ENCODE data around the gene PXMP4. TPM values are rescaled to one million over a fixed set of nuclear protein-coding genes. Genes with fewer than 3 reads are reported as not detected.

The PXMP4 gene
- total RNA-seq, 1 donor from 2014 or later, result 3.5 TPM

- H3K36me3 ChIP-seq, result no peaks in the 10 kb centered on the region
- H3K36me3 Mint-ChIP-seq, result peaks cover 11% of the 10 kb centered on the region
- peak overlapping the region; percentile 87 for H3K27ac Mint-ChIP-seq
These were observed 12.3 kb upstream of the PXMP4 start for GRCh38 chr20:33732166-33732970.

DNA sequence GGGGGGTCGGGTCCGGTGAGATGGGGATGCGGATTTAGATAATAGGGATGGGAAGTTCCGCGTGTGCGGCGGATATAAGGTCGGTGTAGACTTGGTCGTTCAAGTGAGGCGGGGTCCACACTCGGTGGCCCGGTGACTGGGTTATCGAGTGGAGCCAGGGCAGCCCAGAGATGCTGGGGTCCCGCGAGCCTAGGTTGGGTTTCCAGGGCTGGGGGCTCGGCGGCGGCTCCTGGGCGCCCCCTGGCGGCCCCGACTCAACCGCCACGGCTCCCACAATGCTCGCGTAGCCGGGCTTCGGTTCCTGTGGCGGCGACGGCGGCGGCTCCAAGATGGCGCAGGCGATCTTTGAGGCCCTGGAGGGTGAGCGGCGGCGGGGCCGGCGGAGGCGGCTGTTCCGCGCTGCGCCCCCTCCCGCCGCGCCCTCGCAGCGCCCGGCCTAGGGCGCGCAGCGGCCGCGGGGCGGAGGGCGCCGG lies 11.6 kb upstream of the PXMP4 start, which contains the start of gene ZNF341:
Gene ZNF341, plus strand, starts transcription at position 304 of the 473 bp plus-strand sequence. Its CDS starts 26 bp downstream, at position 330.
- Histone ChIP-seq H3K27ac (peak within 1 kb of the TSS; percentile 61), H3K36me3 (no peaks in the 10 kb centered on the region), H2AFZ (replicated peaks) (peak within 1 kb of the TSS; percentile 96), H3K4me1 (peaks cover 10% of the 10 kb centered on the region), H3K79me2 (ENCODE audit: low read depth) (no peaks in the 10 kb centered on the region), H3K27me3 (no peaks in the 10 kb centered on the region), H3F3A (ENCODE audit: low read depth) (peaks cover 30% of the 10 kb centered on the region), H3K4me2 (peak within 1 kb of the TSS; percentile 91), H3K9me3 (ENCODE audit: low read depth) (peaks cover 5% of the 10 kb centered on the region), H3K9ac (no peak within 1 kb of the TSS), H4K20me1 (ENCODE audit: low read depth) (no peaks in the 10 kb centered on the region), H3K4me3 (peak within 1 kb of the TSS; percentile 43)
- Mint-ChIP-seq H3K4me3 (peak within 1 kb of the TSS; percentile 83), H3K9me3 (peaks cover 11% of the 10 kb centered on the region), H3K27ac (peak within 1 kb of the TSS; percentile 87), H3K4me1 (peaks cover 19% of the 10 kb centered on the region), H3K27me3 (ENCODE audit: insufficient read depth, low read depth) (peaks cover 9% of the 10 kb centered on the region), H3K36me3 (peaks cover 7% of the 10 kb centered on the region)
- DNase-seq (ENCODE audit: low spot score), result peak; percentile 97
- peak; percentile 85 for TF ChIP-seq CTCF (IDR thresholded peaks at IDR 0.05)
- TF ChIP-seq EZH2 (IDR thresholded peaks at IDR 0.05), result no peak

More at GRCh38 chr20:33732166-33732970, 12.3 kb upstream of the PXMP4 start:
- Mint-ChIP-seq H3K4me3 (peak overlapping the region; percentile 83), H3K27me3 (ENCODE audit: insufficient read depth, low read depth) (peaks cover 12% of the 10 kb centered on the region), H3K9me3 (peaks cover 16% of the 10 kb centered on the region), H3K4me1 (peaks cover 19% of the 10 kb centered on the region)
- TF ChIP-seq EZH2phosphoT487 (IDR thresholded peaks at IDR 0.05) (no peak), EZH2 (IDR thresholded peaks at IDR 0.05) (no peak), CTCF (IDR thresholded peaks at IDR 0.05) (no peak)
- peaks cover 30% of the 10 kb centered on the region for H3F3A ChIP-seq (ENCODE audit: low read depth)
- H3K4me1 ChIP-seq, result peaks cover 10% of the 10 kb centered on the region
- peak overlapping the region; percentile 74 for H2AFZ ChIP-seq (replicated peaks)
- no peaks in the 10 kb centered on the region for H3K79me2 ChIP-seq (ENCODE audit: low read depth)
- no peak for DNase-seq (ENCODE audit: low spot score)
- no peaks in the 10 kb centered on the region for H4K20me1 ChIP-seq (ENCODE audit: low read depth)
- H3K9ac ChIP-seq, result no peak overlapping the region
- H3K27me3 ChIP-seq, result no peaks in the 10 kb centered on the region
- H3K9me3 ChIP-seq (ENCODE audit: low read depth), result peaks cover 7% of the 10 kb centered on the region
- H3K4me2 ChIP-seq, result peak overlapping the region; percentile 91
- H3K27ac ChIP-seq, result peak overlapping the region; percentile 61
- peak overlapping the region; percentile 43 for H3K4me3 ChIP-seq

DNA sequence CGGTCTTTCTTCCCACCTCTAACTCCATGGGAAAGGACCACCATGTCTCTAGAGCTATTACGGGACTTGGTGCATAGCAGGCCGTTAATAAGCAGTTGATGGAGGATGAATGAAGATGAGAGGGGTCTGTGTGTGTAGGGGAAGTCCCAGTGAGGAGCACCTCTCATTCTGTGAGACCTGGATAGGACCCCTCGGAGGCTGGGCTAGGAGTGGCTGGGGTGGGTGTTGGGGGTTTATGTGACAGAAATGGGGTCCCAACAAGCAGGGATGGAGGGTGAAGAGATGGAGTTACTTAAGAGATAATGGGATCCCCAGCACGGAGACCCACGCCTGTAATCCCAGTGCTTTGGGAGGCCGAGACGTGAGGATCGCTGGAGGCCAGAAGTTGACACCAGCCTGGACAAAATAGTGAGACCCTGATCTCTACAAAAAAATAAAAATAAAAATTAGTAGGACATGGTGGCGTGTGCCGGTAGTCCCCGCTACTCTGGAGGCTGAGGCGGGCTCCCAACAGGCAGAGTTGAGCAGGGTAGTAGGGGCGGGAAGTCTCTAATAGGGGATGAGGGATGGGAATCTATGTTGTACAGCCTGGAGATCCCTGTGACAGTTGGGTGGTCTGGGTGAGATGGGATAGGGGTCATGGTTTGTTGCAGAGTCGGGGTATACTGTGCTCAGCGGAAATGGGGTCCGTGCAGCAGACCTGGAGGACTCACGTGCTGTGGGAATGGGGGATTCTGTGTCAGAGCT lies 11.0 kb upstream of the PXMP4 start:
- no peaks in the 10 kb centered on the region for H4K20me1 ChIP-seq (ENCODE audit: low read depth)
- H3K9me3 ChIP-seq (ENCODE audit: low read depth), result no peaks in the 10 kb centered on the region
- H3F3A ChIP-seq (ENCODE audit: low read depth), result peaks cover 30% of the 10 kb centered on the region
- peaks cover 10% of the 10 kb centered on the region for H3K4me1 ChIP-seq
- H2AFZ ChIP-seq (replicated peaks), result peak overlapping the region; percentile 96
- Mint-ChIP-seq H3K36me3 (peaks cover 4% of the 10 kb centered on the region), H3K27ac (peak overlapping the region; percentile 78), H3K9me3 (peaks cover 7% of the 10 kb centered on the region), H3K4me3 (peak overlapping the region; percentile 78), H3K4me1 (peaks cover 19% of the 10 kb centered on the region), H3K27me3 (ENCODE audit: insufficient read depth, low read depth) (peaks cover 8% of the 10 kb centered on the region)
- no peak overlapping the region for H3K9ac ChIP-seq
- DNase-seq (ENCODE audit: low spot score), result peak; percentile 12
- TF ChIP-seq EZH2phosphoT487 (IDR thresholded peaks at IDR 0.05) (no peak), EZH2 (IDR thresholded peaks at IDR 0.05) (no peak), CTCF (IDR thresholded peaks at IDR 0.05) (no peak)
- peak overlapping the region; percentile 70 for H3K4me2 ChIP-seq
- no peaks in the 10 kb centered on the region for H3K79me2 ChIP-seq (ENCODE audit: low read depth)
- peak overlapping the region; percentile 35 for H3K4me3 ChIP-seq
- H3K36me3 ChIP-seq, result no peaks in the 10 kb centered on the region
- H3K27ac ChIP-seq, result no peak overlapping the region
- no peaks in the 10 kb centered on the region for H3K27me3 ChIP-seq

All from neural progenitor cell (in vitro differentiated cells).